Endothelial cell of umbilical vein (primary cell): Measurements from ENCODE around the gene CLEC18A. TPM values are rescaled to one million over a fixed set of nuclear protein-coding genes. Genes with fewer than 3 reads are reported as not detected.

ENCODE experiments used
- BruUV-seq: library from RNA; stranded (reverse); fragments of 400-500 nt; replicated peaks from 2 replicates; lab custom pipeline; 2021; lab: Mats Ljungman, UMichigan
- CTCF ChIA-PET: fragments of 300-600, 350-600 bp; sonication (Branson Sonifier 250); formaldehyde crosslinking; loops from one replicate; lab custom pipeline; 2021; ENCODE audit warnings: antibody characterized with exemption, inconsistent platforms; lab: Charles Lee
- POLR2A ChIA-PET: fragments of 300-600, 350-600 bp; sonication (Branson Sonifier 250); formaldehyde crosslinking; loops from one replicate; lab custom pipeline; 2021; ENCODE audit warnings: antibody characterized with exemption, inconsistent platforms; lab: Charles Lee
- DNase-seq: peaks from one replicate; pipeline ENCODE4 v3.0.0-alpha.2; 2011; ENCODE audit warnings: low read depth, low spot score
- FAIRE-seq: peaks from 2 replicates; lab custom pipeline; 2011; peaks lifted over from hg19 to GRCh38; lab: Jason Lieb, UNC
- H2AFZ ChIP-seq: 2 replicates; pipeline ENCODE4 v1.6.0; 2012; ENCODE audit warnings: low read depth, low read length, control low read depth, inconsistent platforms
- H3K27ac ChIP-seq: 2 replicates; pipeline ENCODE4 v1.5.1; 2011; ENCODE audit warnings: low read depth, mild to moderate bottlenecking, control low read depth, low read length, moderate library complexity; ENCODE audit not compliant: insufficient read depth
- H3K27me3 ChIP-seq, 2 experiments: 2 replicates each; pipeline versions ENCODE4 v1.6.0 to v1.6.1; 2011; ENCODE audit warnings: low read length in 2 of 2, mixed read lengths in 1 of 2; ENCODE audit not compliant: control insufficient read depth in 2 of 2, insufficient read depth in 2 of 2
- H3K36me3 ChIP-seq, 2 experiments: 2 replicates in 1 of 2; 3 replicates in 1 of 2; pipeline ENCODE4 v1.5.1; 2011; ENCODE audit warnings: low read length in 2 of 2, mild to moderate bottlenecking in 1 of 2, moderate library complexity in 1 of 2; ENCODE audit not compliant: control insufficient read depth in 2 of 2, insufficient read depth in 2 of 2; ENCODE audit errors: extremely low read depth in 1 of 2
- H3K4me1 ChIP-seq: 3 replicates; pipeline ENCODE4 v1.5.1; 2011; ENCODE audit warnings: mild to moderate bottlenecking, low read length; ENCODE audit not compliant: control insufficient read depth, insufficient read depth; ENCODE audit errors: extremely low read depth
- H3K4me2 ChIP-seq: 2 replicates; pipeline ENCODE4 v1.6.1; 2011; ENCODE audit warnings: low read length, control low read depth, mixed read lengths; ENCODE audit not compliant: insufficient read depth
- H3K4me3 ChIP-seq, 3 experiments: fragments of 200-600 bp in 1 of 3; sonication (generic), shearing (Covaris generic) in 1 of 3; replicated peaks in 1 of 3; 2 replicates each; pipeline ENCODE4 v1.5.1; 2011 to 2016; ENCODE audit warnings: control low read depth in 3 of 3, low read length in 3 of 3, mild to moderate bottlenecking in 2 of 3, inconsistent platforms in 1 of 3, low read depth in 1 of 3, moderate library complexity in 1 of 3; ENCODE audit not compliant: insufficient read depth in 1 of 3
- H3K79me2 ChIP-seq: 2 replicates; pipeline ENCODE4 v1.6.0; 2012; ENCODE audit warnings: low read length, inconsistent platforms; ENCODE audit not compliant: control insufficient read depth, insufficient read depth
- H3K9ac ChIP-seq: replicated peaks from 2 replicates; pipeline ENCODE3; 2011; ENCODE audit warnings: low read length, control low read depth; ENCODE audit not compliant: insufficient read depth; ENCODE audit errors: extremely low read depth
- H3K9me1 ChIP-seq: replicated peaks from 3 replicates; pipeline ENCODE4 v1.6.0; 2011; ENCODE audit warnings: mild to moderate bottlenecking, low read length; ENCODE audit not compliant: control insufficient read depth, insufficient read depth; ENCODE audit errors: extremely low read depth
- H3K9me3 ChIP-seq: replicated peaks from 2 replicates; pipeline ENCODE4 v1.5.1; 2012; ENCODE audit warnings: low read length, inconsistent platforms; ENCODE audit not compliant: control insufficient read depth, insufficient read depth
- H4K20me1 ChIP-seq: replicated peaks from 2 replicates; pipeline ENCODE3; 2011; ENCODE audit warnings: mild to moderate bottlenecking, low read length; ENCODE audit not compliant: control insufficient read depth, insufficient read depth; ENCODE audit errors: extremely low read depth
- EZH2 ChIP-seq: IDR thresholded peaks from 2 replicates; pipeline ENCODE4 v1.6.1; 2012; ENCODE audit warnings: borderline replicate concordance, low read depth, mild to moderate bottlenecking, moderate library complexity, low read length, inconsistent platforms; ENCODE audit not compliant: severe bottlenecking
- FOS ChIP-seq: IDR thresholded peaks from 2 replicates; pipeline ENCODE4 v1.6.1; 2011; ENCODE audit warnings: mild to moderate bottlenecking, low read length, moderate library complexity, borderline replicate concordance; ENCODE audit not compliant: insufficient read depth
- GATA2 ChIP-seq: IDR thresholded peaks from 2 replicates; pipeline ENCODE4 v1.7.0; 2011; ENCODE audit warnings: low read depth, mild to moderate bottlenecking, moderate library complexity, mixed read lengths, low read length; ENCODE audit not compliant: insufficient read length, insufficient read depth
- JUN ChIP-seq: IDR thresholded peaks from 2 replicates; pipeline ENCODE4 v1.6.1; 2011; ENCODE audit warnings: borderline replicate concordance, low read depth; ENCODE audit not compliant: insufficient read length, insufficient read depth
- MYC ChIP-seq: IDR thresholded peaks from one replicate; pipeline ENCODE4 v1.6.1; 2011; ENCODE audit warnings: mild to moderate bottlenecking, low read depth, low read length
- POLR2A ChIP-seq: IDR thresholded peaks from 2 replicates; pipeline ENCODE4 v1.6.1; 2012; ENCODE audit warnings: low read depth, mild to moderate bottlenecking, control low read depth, low read length
- POLR2AphosphoS5 ChIP-seq: IDR thresholded peaks from 2 replicates; pipeline ENCODE4 v1.6.1; 2012; ENCODE audit warnings: low read depth, mild to moderate bottlenecking, control low read depth, low read length, moderate library complexity; ENCODE audit not compliant: insufficient read depth
- dilution Hi-C: fragments of 300-500 bp; cut with MboI; formaldehyde crosslinking; loops from one replicate; pipeline ENCODE4 v1.15.0; 2019; ENCODE audit warnings: low sequenced_read_pairs; ENCODE audit not compliant: extremely low pct_ligation_motif_present
- intact Hi-C: fragments of 100-400 bp; cut with micrococcal nuclease; formaldehyde crosslinking; loops from one replicate; pipeline ENCODE4 v1.10.0; 2022
- polyA plus RNA-seq, 4 experiments: library from polyadenylated mRNA; depleted of rRNA in 3 of 4; stranded (reverse) in 3 of 4; unstranded in 1 of 4; fragments of >200 nt; gene quantifications; 2 replicates each; pipeline versions ENCODE4 v1.2.1 to v1.2.3, GENCODE V29; 2011 to 2012; ENCODE audit warnings: missing spikeins in 1 of 4
- total RNA-seq: library from RNA; stranded (reverse); gene quantifications from 2 replicates; pipeline ENCODE4 v1.2.3, GENCODE V29; 2021
- TF ChIP-seq, protein P1 (sequence below), 2 donors: IDR thresholded peaks; 1 replicate in 1 of 2; 2 replicates in 1 of 2; pipeline ENCODE4 v1.5.1; 2011; ENCODE audit warnings: low read length in 2 of 2, mild to moderate bottlenecking in 2 of 2, moderate library complexity in 2 of 2, control low read depth in 1 of 2, inconsistent platforms in 1 of 2, low read depth in 1 of 2; ENCODE audit not compliant: insufficient read depth in 1 of 2; ENCODE audit errors: extremely low read depth in 1 of 2
- TF ChIP-seq, protein P2 (sequence below): IDR thresholded peaks from 2 replicates; pipeline ENCODE4 v1.6.1; 2011; ENCODE audit not compliant: insufficient read depth, insufficient read length

The CLEC18A gene
- total and polyA plus RNA-seq, 2 donors (not counting 3 experiments of a cell fraction or from before 2014, with no cell fraction given) = 0.35 to 0.51 TPM

DNA sequence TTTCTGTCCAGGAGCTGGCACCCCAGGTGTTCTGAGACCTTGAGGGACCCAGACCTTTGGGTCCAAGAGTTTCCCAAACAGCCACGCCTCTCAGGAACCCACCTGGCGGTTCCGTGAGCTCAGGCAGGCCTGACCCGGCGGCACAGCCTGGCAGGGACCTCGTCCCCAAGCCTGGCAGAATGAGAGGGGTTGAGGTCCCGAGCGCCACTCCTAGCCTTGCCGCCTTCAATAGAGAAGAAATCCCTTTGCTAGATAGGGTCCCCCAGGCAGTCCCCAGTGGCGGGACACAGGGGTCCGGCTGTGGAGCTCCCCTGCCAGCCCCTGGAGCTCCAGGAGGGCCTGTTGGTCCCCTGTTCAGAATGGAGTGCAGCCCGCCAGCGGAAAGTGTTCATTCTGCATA lies 10.5 kb upstream of the CLEC18A start:
- peaks cover 4 to 25% of the 10 kb centered on the region in 2 experiments for H3K36me3 ChIP-seq
- BruUV-seq = no TSS peak

More for the DNA sequence above, 10.5 kb upstream of the CLEC18A start:
- no peak overlapping the region for H3K9ac ChIP-seq
- H3K79me2 ChIP-seq = no peaks in the 10 kb centered on the region
- H3K9me1 ChIP-seq = no peaks in the 10 kb centered on the region
- DNase-seq (no peak), FAIRE-seq (no peak)
- no peak overlapping the region for H3K4me2 ChIP-seq
- H3K27ac ChIP-seq = no peak overlapping the region
- no peaks in the 10 kb centered on the region for H3K4me1 ChIP-seq
- ChIA-PET CTCF (interaction anchor here (2.6 kb wide), 1 partner anchor 10 kb away, joined by 20 read pairs; no protein-coding TSS in a partner anchor), POLR2A (no interaction called here)
- H3K27me3 ChIP-seq = no peaks in the 10 kb centered on the region
- no peak overlapping the region for H2AFZ ChIP-seq
- TF ChIP-seq GATA2 (no peak), FOS (no peak), EZH2 (no peak), JUN (no peak), POLR2A (no peak), MYC (no peak), POLR2AphosphoS5 (no peak)
- TF ChIP-seq, protein P1, sequence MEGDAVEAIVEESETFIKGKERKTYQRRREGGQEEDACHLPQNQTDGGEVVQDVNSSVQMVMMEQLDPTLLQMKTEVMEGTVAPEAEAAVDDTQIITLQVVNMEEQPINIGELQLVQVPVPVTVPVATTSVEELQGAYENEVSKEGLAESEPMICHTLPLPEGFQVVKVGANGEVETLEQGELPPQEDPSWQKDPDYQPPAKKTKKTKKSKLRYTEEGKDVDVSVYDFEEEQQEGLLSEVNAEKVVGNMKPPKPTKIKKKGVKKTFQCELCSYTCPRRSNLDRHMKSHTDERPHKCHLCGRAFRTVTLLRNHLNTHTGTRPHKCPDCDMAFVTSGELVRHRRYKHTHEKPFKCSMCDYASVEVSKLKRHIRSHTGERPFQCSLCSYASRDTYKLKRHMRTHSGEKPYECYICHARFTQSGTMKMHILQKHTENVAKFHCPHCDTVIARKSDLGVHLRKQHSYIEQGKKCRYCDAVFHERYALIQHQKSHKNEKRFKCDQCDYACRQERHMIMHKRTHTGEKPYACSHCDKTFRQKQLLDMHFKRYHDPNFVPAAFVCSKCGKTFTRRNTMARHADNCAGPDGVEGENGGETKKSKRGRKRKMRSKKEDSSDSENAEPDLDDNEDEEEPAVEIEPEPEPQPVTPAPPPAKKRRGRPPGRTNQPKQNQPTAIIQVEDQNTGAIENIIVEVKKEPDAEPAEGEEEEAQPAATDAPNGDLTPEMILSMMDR (IDR thresholded peaks at IDR 0.05; ENCODE audit: extremely low read depth in 1 of 2, insufficient read depth in 1 of 2, low read depth in 1 of 2, low read length in 2 of 2) = no peak
- TF ChIP-seq, protein P2, sequence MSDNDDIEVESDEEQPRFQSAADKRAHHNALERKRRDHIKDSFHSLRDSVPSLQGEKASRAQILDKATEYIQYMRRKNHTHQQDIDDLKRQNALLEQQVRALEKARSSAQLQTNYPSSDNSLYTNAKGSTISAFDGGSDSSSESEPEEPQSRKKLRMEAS = no peak
- H3K4me3 ChIP-seq = no peak overlapping the region
- intact Hi-C loops = no loop called here
- H3K9me3 ChIP-seq = no peaks in the 10 kb centered on the region
- H4K20me1 ChIP-seq = no peaks in the 10 kb centered on the region
- dilution Hi-C loops = no loop called here
